EL (cell line): ENCODE measurements around the gene NCK2.

Experiments
- DNase-seq: peaks from one replicate; pipeline ENCODE4 v3.0.0-alpha.2; 2016

The NCK2 gene

DNA sequence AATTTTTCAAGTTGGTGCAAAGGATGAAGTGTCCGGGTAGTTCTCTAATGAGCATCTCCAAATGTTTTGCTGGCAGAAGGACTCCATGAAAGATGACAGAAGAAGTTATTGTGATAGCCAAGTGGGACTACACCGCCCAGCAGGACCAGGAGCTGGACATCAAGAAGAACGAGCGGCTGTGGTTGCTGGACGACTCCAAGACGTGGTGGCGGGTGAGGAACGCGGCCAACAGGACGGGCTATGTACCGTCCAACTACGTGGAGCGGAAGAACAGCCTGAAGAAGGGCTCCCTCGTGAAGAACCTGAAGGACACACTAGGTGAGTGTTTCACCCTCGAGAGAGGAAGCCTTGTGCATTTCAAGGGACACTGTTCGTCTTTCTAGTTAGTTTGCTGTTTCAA lies 110.3 kb downstream of the NCK2 start:
- DNase-seq, result no peak

DNA sequence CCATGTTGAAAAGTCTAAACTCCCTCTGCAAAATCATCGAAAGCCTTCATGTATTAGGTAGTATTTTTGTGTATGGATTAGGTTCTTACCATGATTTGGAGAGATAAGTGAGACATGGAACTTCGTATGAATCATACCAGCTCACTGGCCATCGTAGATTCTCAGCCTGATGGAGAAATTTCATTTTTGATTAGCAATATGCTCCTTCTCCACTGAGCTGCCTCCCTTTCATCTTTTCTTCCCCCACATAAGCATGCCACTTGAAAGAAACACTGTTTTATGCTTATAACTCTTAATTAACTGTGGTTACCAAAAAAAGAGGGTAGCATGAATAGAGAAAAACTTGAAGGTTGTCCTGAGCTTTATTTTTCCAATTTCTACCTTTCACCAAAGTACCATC lies 111.9 kb downstream of the NCK2 start:
- DNase-seq, result no peak

- DNase-seq, result no peak
Observed at GRCh38 chr2:105857076-105857740, 112.5 kb downstream of the NCK2 start.

- no peak for DNase-seq
Observed at GRCh38 chr2:105858868-105859693, 114.4 kb downstream of the NCK2 start.

DNA sequence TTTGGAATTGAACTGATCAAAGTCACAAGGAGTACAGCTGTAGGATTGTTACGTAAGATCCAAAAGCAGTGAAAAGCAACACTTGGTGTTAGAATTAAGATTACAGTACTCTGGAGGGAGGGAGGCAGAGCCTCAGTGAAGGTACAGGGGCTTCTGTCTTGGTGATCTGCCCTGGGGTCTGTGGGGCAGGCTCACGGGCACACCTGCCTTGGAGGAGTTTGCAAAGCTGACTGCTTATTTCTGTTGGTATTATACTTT lies 114.9 kb downstream of the NCK2 start:
- no peak for DNase-seq

DNA sequence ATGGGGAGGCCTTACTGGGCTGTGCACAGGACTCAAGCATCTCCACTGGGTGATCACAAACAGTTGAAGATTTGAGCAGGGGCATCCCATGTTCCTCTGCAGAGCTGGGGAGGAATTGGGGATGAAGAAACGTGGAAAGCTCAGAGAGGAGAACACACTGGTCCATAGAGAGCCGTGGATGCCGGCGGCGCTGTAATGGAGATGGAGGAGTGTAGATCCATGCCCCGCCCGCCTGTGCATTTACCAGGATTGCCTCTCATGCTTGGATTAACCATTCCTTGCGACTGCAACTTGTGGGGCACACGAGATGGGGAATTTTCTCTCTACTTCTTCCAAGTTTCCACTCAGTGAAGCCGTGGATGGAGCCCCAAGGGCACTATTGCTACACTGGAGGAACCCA lies 115.9 kb downstream of the NCK2 start:
- DNase-seq, result no peak

- DNase-seq, result no peak
Observed at GRCh38 chr2:105861200-105861599, 116.5 kb downstream of the NCK2 start.

GRCh38 chr2:105862843-105863242 lies 118.1 kb downstream of the NCK2 start:
- DNase-seq, result no peak

GRCh38 chr2:105864262-105864661 lies 119.5 kb downstream of the NCK2 start:
- DNase-seq, result no peak

DNA sequence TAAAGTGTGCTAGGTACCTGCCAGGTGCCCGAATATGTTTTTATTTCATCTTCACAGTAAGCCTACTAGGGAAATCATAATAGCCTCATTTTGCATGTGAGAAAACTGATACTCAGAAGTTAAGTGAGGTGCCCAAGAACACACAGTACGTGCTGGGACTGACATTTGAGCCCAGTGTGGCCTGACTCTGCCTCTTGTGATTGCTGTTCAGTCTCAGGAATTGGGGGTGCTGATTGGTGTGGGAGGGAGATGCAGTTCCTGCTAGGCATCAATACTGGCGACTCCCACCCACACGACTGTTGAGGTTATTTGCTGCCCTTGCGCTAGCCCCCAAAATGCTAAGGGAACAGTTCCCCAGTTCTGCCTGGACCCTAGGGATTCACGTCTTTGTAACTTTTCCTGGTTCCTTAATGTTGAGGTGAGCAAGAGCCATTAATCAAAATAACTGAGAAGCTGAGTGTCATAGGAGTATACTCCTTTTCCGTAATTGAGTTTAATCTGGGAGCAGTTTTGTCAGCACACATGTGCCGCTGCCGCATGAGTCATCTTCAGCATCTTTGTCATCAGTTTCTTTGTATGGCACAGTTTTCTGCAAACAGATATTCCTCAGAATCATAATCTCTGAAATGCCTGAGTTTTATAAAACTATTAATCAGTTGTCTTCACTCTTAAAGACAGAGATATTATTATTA lies 120.7 kb downstream of the NCK2 start:
- peak; percentile 37 for DNase-seq

- DNase-seq, result peak; percentile 39
Observed at GRCh38 chr2:105866216-105867185, 121.8 kb downstream of the NCK2 start.

DNA sequence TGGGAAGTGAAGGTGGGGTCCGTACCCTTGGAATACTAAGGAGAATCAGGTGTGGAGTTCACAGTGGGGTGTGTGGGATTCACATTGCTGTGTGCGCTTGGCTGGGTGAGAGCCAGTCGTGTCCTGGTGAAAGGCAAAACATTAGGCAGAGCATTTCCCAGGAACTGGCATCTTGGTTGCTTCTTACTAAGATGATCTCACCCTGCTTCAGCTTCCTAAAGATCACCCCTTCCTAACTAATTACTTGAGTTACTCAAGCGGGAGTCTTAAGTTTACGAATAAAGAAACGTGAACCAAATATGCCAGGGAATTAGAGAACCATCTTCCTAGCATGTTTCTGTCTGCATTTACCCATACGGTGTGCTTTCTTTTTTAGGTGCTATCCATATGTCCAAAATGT lies 122.9 kb downstream of the NCK2 start:
- no peak for DNase-seq

- DNase-seq, result no peak
Observed at GRCh38 chr2:105868060-105868459, 123.3 kb downstream of the NCK2 start.

- DNase-seq, result no peak
Observed at GRCh38 chr2:105869341-105869740, 124.6 kb downstream of the NCK2 start.

- DNase-seq, result no peak
Observed at GRCh38 chr2:105870062-105870461, 125.3 kb downstream of the NCK2 start.

GRCh38 chr2:105870858-105871257 lies 126.1 kb downstream of the NCK2 start:
- DNase-seq, result no peak

DNA sequence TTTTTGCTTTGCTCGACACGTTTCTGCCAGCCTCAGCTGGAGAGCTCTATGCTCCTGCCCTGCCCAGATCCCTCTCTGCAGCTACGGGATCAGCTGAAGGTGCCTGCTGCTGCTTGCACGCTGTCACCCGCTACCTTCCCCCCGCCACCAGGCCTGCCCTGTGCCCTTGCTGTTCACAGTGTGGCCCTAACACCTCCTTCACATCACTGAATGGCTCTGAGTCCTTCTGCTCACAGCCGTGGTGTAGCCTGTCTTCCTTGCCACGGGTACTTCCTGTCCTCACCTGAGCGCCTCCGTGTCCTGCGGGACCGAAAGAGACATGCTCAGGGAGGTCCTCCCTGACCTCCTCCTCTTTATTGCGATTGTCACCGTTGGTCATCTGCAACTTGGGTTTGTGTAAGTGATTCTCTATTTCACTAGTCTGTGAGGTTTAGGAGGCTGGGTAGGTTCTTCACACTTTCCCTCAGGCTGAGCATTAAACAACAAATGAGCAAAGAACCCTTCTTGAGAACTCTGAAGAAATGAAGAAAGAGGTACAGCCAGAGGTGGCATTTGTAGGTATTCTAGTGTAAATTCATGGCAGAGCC lies 127.5 kb downstream of the NCK2 start:
- no peak for DNase-seq

- no peak for DNase-seq
Observed at GRCh38 chr2:105872830-105873229, 128.1 kb downstream of the NCK2 start.

GRCh38 chr2:105873281-105873680 lies 128.6 kb downstream of the NCK2 start:
- no peak for DNase-seq

- peak; percentile 89 for DNase-seq
Observed at GRCh38 chr2:105873721-105874120, 129.0 kb downstream of the NCK2 start.

DNA sequence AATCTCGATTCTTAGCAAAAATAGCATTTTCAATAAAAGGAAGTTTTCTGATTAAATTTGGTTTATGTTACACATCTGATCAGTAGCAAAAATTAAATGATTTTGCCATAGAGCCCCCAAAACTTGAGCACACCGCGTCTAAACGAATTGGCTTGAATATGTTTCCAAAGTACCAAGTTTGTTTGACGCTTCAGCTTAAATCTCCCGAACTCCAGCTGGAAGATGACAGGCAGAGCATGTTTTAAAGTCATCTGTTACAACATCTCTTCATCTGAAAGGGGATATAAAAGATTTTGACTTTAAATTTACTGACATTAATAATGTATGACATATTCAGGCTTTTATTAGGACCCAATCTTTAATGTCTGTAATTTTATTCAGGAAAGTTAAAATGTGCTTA lies 129.8 kb downstream of the NCK2 start:
- no peak for DNase-seq

- no peak for DNase-seq
Observed at GRCh38 chr2:105875241-105875640, 130.5 kb downstream of the NCK2 start.

DNA sequence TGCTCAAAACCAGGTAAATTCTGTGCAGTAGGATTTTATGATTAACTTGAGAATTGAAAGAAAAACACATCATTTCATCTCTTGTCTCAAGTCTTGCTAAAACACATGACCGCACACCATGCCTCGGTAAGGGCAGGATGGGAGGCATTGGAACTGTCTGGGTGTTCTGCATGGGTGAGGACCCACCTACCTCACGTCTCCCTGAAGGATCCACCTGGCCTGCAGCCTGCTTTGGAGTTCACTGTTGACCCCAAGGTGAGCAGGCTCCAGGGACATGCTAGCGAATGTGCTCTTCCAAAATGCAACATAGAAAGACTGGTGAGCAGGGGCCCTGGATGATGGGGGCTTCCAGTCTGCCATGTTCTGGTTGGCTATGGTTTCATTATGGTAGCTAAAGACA lies 131.5 kb downstream of the NCK2 start:
- DNase-seq, result no peak
